ENCODE data around the gene XYLT2.
"Not testable (repeated sequence)": the region's sequence is repeated elsewhere in the genome, so short reads cannot be mapped to it uniquely, and the experiment has no call there.

Gene XYLT2

GRCh38 chr17:50396261-50397110 lies 50.6 kb downstream of the XYLT2 start:
- H3K4me3 ChIP-seq (ENCODE audit: low read depth, low read length) = peak overlapping the region; percentile 78
- no peaks in the 10 kb centered on the region for H3K4me1 ChIP-seq (ENCODE audit: control insufficient read depth, insufficient read depth, low read length)
- H3K9me3 ChIP-seq (ENCODE audit: control insufficient read depth, insufficient read depth, low read length) = no peaks in the 10 kb centered on the region
- peaks cover 38% of the 10 kb centered on the region for H3K36me3 ChIP-seq (ENCODE audit: control insufficient read depth, insufficient read depth, low read length)
- peak overlapping the region; percentile 6 for H3K27ac ChIP-seq (ENCODE audit: low read depth, low read length)
- 0 out of 2 replicates have a peak, but pooled peaks cover 2% of the 10 kb centered on the region for H3K27me3 ChIP-seq (ENCODE audit: control insufficient read depth, insufficient read depth, low read length)
- H3K9ac ChIP-seq (ENCODE audit: low read depth, low read length) = peak overlapping the region; percentile 61

DNA sequence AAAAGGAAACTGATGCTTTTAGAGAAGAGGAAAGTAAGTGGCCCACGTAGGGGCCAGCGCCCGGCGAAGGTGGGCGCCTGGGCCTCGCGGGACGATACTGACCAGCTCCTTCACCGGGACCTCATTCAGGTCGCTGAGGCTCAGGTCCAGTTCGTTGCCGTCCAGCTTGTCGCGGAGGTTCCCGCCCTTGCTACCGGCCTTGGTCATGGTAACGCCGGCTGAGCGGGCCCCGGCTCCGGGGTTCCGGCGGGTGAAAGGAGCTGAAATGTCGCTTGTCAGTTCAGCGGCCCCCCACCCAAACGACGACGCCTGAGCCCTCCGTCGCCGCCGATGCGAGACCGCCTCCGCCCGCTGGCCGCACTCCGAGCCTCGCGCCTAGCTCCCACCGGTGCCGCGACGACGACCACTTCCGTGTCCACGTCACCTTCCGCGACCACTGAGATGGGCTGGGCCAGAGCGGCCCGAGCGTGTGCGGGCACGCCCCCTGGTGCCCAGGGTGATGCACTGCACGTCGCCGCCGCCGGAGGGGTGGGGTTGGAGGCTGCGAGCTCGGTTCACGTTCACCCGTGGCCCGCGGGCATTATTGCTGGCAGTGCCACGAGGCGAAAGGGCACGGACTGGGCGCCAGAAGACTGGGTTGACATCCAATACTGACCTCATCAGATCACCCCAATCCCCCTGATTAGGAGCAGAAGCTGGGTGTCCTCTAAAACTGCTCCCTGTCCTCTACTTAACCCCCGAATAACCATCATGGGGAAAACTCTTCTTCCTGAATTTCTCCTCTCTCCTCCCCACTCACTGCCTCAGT lies 51.4 kb downstream of the XYLT2 start, which contains the start of gene LRRC59:
Gene LRRC59 (minus strand): TSS at position 413 of the 808 bp plus-strand sequence. CDS start 206 bp downstream, at position 207.
- Histone ChIP-seq H3K36me3 (ENCODE audit: control insufficient read depth, insufficient read depth, low read length) (peaks cover 29% of the 10 kb centered on the region), H3K27ac (ENCODE audit: low read depth, low read length) (peak within 1 kb of the TSS; percentile 6), H3K4me1 (ENCODE audit: control insufficient read depth, insufficient read depth, low read length) (no peaks in the 10 kb centered on the region), H3K9me3 (ENCODE audit: control insufficient read depth, insufficient read depth, low read length) (no peaks in the 10 kb centered on the region), H3K4me3 (ENCODE audit: low read depth, low read length) (peak within 1 kb of the TSS; percentile 78), H3K9ac (ENCODE audit: low read depth, low read length) (peak within 1 kb of the TSS; percentile 61), H3K27me3 (ENCODE audit: control insufficient read depth, insufficient read depth, low read length) (0 out of 2 replicates have a peak, but pooled peaks cover 2% of the 10 kb centered on the region)

DNA sequence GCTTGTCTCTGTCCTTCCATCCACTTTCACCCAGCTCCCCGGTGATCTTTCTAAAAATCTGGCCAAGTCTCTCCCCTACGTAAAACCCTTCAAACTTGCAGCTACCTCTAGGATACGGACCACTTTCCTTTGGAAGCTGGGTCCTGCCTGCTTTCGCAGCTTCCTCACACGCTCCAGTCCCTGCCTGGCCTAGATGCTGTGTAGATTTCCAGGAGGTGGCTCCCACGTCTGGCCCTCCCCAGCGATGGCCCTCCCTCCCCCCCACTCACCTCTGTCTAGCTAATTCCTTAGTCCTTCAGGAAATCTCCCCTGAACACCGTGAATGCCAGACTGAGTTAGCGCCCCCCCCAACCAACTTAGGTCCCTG lies 52.0 kb downstream of the XYLT2 start:
- no peak overlapping the region for H3K27ac ChIP-seq (ENCODE audit: low read depth, low read length)
- H3K9ac ChIP-seq (ENCODE audit: low read depth, low read length) = no peak overlapping the region

GRCh38 chr17:50398672-50399071 lies 52.7 kb downstream of the XYLT2 start:
- H3K36me3 ChIP-seq (ENCODE audit: control insufficient read depth, insufficient read depth, low read length) = peaks cover 16% of the 10 kb centered on the region
- H3K9ac ChIP-seq (ENCODE audit: low read depth, low read length); H3K4me1 ChIP-seq (ENCODE audit: control insufficient read depth, insufficient read depth, low read length); H3K27ac ChIP-seq (ENCODE audit: low read depth, low read length); H3K27me3 ChIP-seq (ENCODE audit: control insufficient read depth, insufficient read depth, low read length); H3K9me3 ChIP-seq (ENCODE audit: control insufficient read depth, insufficient read depth, low read length); H3K4me3 ChIP-seq (ENCODE audit: low read depth, low read length): not testable (repeated sequence)

More for the DNA sequence above, 52.0 kb downstream of the XYLT2 start:
- Histone ChIP-seq H3K36me3 (ENCODE audit: control insufficient read depth, insufficient read depth, low read length) (peaks cover 24% of the 10 kb centered on the region), H3K27me3 (ENCODE audit: control insufficient read depth, insufficient read depth, low read length) (0 out of 2 replicates have a peak, but pooled peaks cover 2% of the 10 kb centered on the region), H3K4me1 (ENCODE audit: control insufficient read depth, insufficient read depth, low read length) (0 out of 2 replicates have a peak, but pooled peaks cover 4% of the 10 kb centered on the region), H3K9me3 (ENCODE audit: control insufficient read depth, insufficient read depth, low read length) (no peaks in the 10 kb centered on the region), H3K4me3 (ENCODE audit: low read depth, low read length) (peak overlapping the region; percentile 78)

- H3K27me3 ChIP-seq (ENCODE audit: control insufficient read depth, insufficient read depth, low read length) = not testable (repeated sequence)
These were observed 53.7 kb downstream of the XYLT2 start for GRCh38 chr17:50399591-50399990.

GRCh38 chr17:50405351-50405750 lies 59.4 kb downstream of the XYLT2 start:
- not testable (repeated sequence) for H3K4me1 ChIP-seq (ENCODE audit: control insufficient read depth, insufficient read depth, low read length); H3K9ac ChIP-seq (ENCODE audit: low read depth, low read length); H3K4me3 ChIP-seq (ENCODE audit: low read depth, low read length); H3K36me3 ChIP-seq (ENCODE audit: control insufficient read depth, insufficient read depth, low read length); H3K27me3 ChIP-seq (ENCODE audit: control insufficient read depth, insufficient read depth, low read length); H3K27ac ChIP-seq (ENCODE audit: low read depth, low read length); H3K9me3 ChIP-seq (ENCODE audit: control insufficient read depth, insufficient read depth, low read length)

More at GRCh38 chr17:50399591-50399990, 53.7 kb downstream of the XYLT2 start:
- not testable (repeated sequence) for H3K9me3 ChIP-seq (ENCODE audit: control insufficient read depth, insufficient read depth, low read length); H3K36me3 ChIP-seq (ENCODE audit: control insufficient read depth, insufficient read depth, low read length); H3K27ac ChIP-seq (ENCODE audit: low read depth, low read length); H3K4me3 ChIP-seq (ENCODE audit: low read depth, low read length); H3K4me1 ChIP-seq (ENCODE audit: control insufficient read depth, insufficient read depth, low read length); H3K9ac ChIP-seq (ENCODE audit: low read depth, low read length)

GRCh38 chr17:50406578-50406977 lies 60.7 kb downstream of the XYLT2 start:
- Histone ChIP-seq H3K36me3 (ENCODE audit: control insufficient read depth, insufficient read depth, low read length) (no peaks in the 10 kb centered on the region), H3K9me3 (ENCODE audit: control insufficient read depth, insufficient read depth, low read length) (no peaks in the 10 kb centered on the region), H3K9ac (ENCODE audit: low read depth, low read length) (no peak overlapping the region), H3K4me3 (ENCODE audit: low read depth, low read length) (no peak overlapping the region), H3K27me3 (ENCODE audit: control insufficient read depth, insufficient read depth, low read length) (no peaks in the 10 kb centered on the region), H3K4me1 (ENCODE audit: control insufficient read depth, insufficient read depth, low read length) (0 out of 2 replicates have a peak, but pooled peaks cover 5% of the 10 kb centered on the region), H3K27ac (ENCODE audit: low read depth, low read length) (no peak overlapping the region)

- Histone ChIP-seq H3K9me3 (ENCODE audit: control insufficient read depth, insufficient read depth, low read length) (no peaks in the 10 kb centered on the region), H3K4me1 (ENCODE audit: control insufficient read depth, insufficient read depth, low read length) (0 out of 2 replicates have a peak, but pooled peaks cover under 1% of the 10 kb centered on the region), H3K27ac (ENCODE audit: low read depth, low read length) (no peak overlapping the region), H3K36me3 (ENCODE audit: control insufficient read depth, insufficient read depth, low read length) (no peaks in the 10 kb centered on the region), H3K27me3 (ENCODE audit: control insufficient read depth, insufficient read depth, low read length) (no peaks in the 10 kb centered on the region), H3K4me3 (ENCODE audit: low read depth, low read length) (no peak overlapping the region), H3K9ac (ENCODE audit: low read depth, low read length) (no peak overlapping the region)
These were observed 62.0 kb downstream of the XYLT2 start for GRCh38 chr17:50407921-50408320.

Data from HUES48 (cell line).